HAP-1 (cell line): Measurements from ENCODE around the gene PRAMEF17.
"Not testable (repeated sequence)": the region's sequence is repeated elsewhere in the genome, so short reads cannot be mapped to it uniquely, and the experiment has no call there.

Experiments
- DNase-seq, 2 experiments: peaks; one replicate each; pipeline ENCODE4 v3.0.0-alpha.2; 2016 to 2020; ENCODE audit warnings: low spot score in 2 of 2
- H3K27me3 ChIP-seq: fragments of 250-450 bp; sonication (Bioruptor Pico); 2 replicates; pipeline ENCODE4 v1.5.1; 2020; ENCODE audit warnings: low read depth, mild to moderate bottlenecking, moderate library complexity
- H3K36me3 ChIP-seq: fragments of 250-450 bp; sonication (Bioruptor Pico); replicated peaks from 2 replicates; pipeline ENCODE4 v1.5.1; 2020; ENCODE audit warnings: mild to moderate bottlenecking
- H3K4me1 ChIP-seq: fragments of 250-450 bp; sonication (Bioruptor Pico); 2 replicates; pipeline ENCODE4 v1.5.1; 2020; ENCODE audit warnings: mild to moderate bottlenecking
- H3K4me3 ChIP-seq: fragments of 250-450 bp; sonication (Bioruptor Pico); 2 replicates; pipeline ENCODE4 v1.5.1; 2020; ENCODE audit warnings: mild to moderate bottlenecking, moderate library complexity
- H3K9me3 ChIP-seq: fragments of 250-450 bp; sonication (Bioruptor Pico); 2 replicates; pipeline ENCODE4 v1.5.1; 2020; ENCODE audit warnings: mild to moderate bottlenecking, moderate library complexity
- in situ Hi-C: fragments of 300-500 bp; cut with MboI; formaldehyde crosslinking; loops from 3 replicates; pipeline ENCODE4 v1.14.3; 2020; ENCODE audit warnings: low sequenced_read_pairs, inconsistent platforms, mixed read lengths

PRAMEF17 gene

GRCh38 chr1:13407811-13408210 is 18.4 kb downstream of the PRAMEF17 start:
- H3K4me1 ChIP-seq = no peaks in the 10 kb centered on the region
- H3K9me3 ChIP-seq = no peaks in the 10 kb centered on the region
- in situ Hi-C loops = no loop called here
- no peaks in the 10 kb centered on the region for H3K36me3 ChIP-seq
- no peaks in the 10 kb centered on the region for H3K27me3 ChIP-seq
- H3K4me3 ChIP-seq = no peak overlapping the region
- no peak for DNase-seq

GRCh38 chr1:13410150-13410549 is 20.7 kb downstream of the PRAMEF17 start, which contains the start of gene PRAMEF20:
TSS of gene PRAMEF20 (plus strand) at chr1:13410450. CDS start at chr1:13416355, 5,905 bp downstream.
- H3K27me3 ChIP-seq, H3K9me3 ChIP-seq, H3K4me3 ChIP-seq, H3K4me1 ChIP-seq, DNase-seq, in situ Hi-C loops, H3K36me3 ChIP-seq: not testable (repeated sequence)

GRCh38 chr1:13430495-13430894 is 41.1 kb downstream of the PRAMEF17 start:
- Histone ChIP-seq H3K4me3 (no peak overlapping the region), H3K27me3 (no peaks in the 10 kb centered on the region), H3K9me3 (no peaks in the 10 kb centered on the region), H3K36me3 (no peaks in the 10 kb centered on the region), H3K4me1 (no peaks in the 10 kb centered on the region)
- DNase-seq = no peak
- in situ Hi-C loops = no loop called here

- Histone ChIP-seq H3K36me3 (no peaks in the 10 kb centered on the region), H3K4me3 (no peak overlapping the region), H3K27me3 (no peaks in the 10 kb centered on the region), H3K9me3 (no peaks in the 10 kb centered on the region), H3K4me1 (no peaks in the 10 kb centered on the region)
- no peak for DNase-seq
- in situ Hi-C loops = no loop called here
Observed at GRCh38 chr1:13432251-13432650, 42.8 kb downstream of the PRAMEF17 start.

GRCh38 chr1:13433694-13434358 is 44.4 kb downstream of the PRAMEF17 start:
- H3K27me3 ChIP-seq, H3K4me1 ChIP-seq, H3K9me3 ChIP-seq, H3K36me3 ChIP-seq, in situ Hi-C loops, H3K4me3 ChIP-seq, DNase-seq: not testable (repeated sequence)

GRCh38 chr1:13435458-13435857 is 46.0 kb downstream of the PRAMEF17 start:
- Histone ChIP-seq H3K4me1 (no peaks in the 10 kb centered on the region), H3K4me3 (no peak overlapping the region), H3K36me3 (no peaks in the 10 kb centered on the region), H3K9me3 (no peaks in the 10 kb centered on the region), H3K27me3 (no peaks in the 10 kb centered on the region)
- in situ Hi-C loops = no loop called here
- DNase-seq = no peak

GRCh38 chr1:13439104-13439783 is 49.8 kb downstream of the PRAMEF17 start:
- H3K4me3 ChIP-seq, in situ Hi-C loops, H3K4me1 ChIP-seq, H3K36me3 ChIP-seq, H3K27me3 ChIP-seq, H3K9me3 ChIP-seq, DNase-seq: not testable (repeated sequence)
